Mesothelial cell of epicardium (in vitro differentiated cells): Measurements from ENCODE around the gene DGKI. TPM values are rescaled to one million over a fixed set of nuclear protein-coding genes. Genes with fewer than 3 reads are reported as not detected.

ENCODE experiments used
- DNase-seq, 2 experiments: peaks; one replicate each; pipeline ENCODE4 v3.0.0; 2021; ENCODE audit warnings: low spot score in 2 of 2; ENCODE audit not compliant: unreplicated experiment in 2 of 2
- H3K27ac Mint-ChIP-seq: 2 replicates; pipeline ENCODE4 v1.8.0; 2021; ENCODE audit warnings: mixed read lengths
- H3K27me3 Mint-ChIP-seq: 2 replicates; pipeline ENCODE4 v1.8.0; 2021; ENCODE audit warnings: low read depth, mixed read lengths
- H3K36me3 Mint-ChIP-seq: 2 replicates; pipeline ENCODE4 v1.8.0; 2021; ENCODE audit warnings: mixed read lengths
- H3K4me1 Mint-ChIP-seq: 2 replicates; pipeline ENCODE4 v1.8.0; 2021; ENCODE audit warnings: mixed read lengths
- H3K4me3 Mint-ChIP-seq: 2 replicates; pipeline ENCODE4 v1.8.0; 2021; ENCODE audit warnings: mild to moderate bottlenecking, moderate library complexity, mixed read lengths
- H3K9me3 Mint-ChIP-seq: 2 replicates; pipeline ENCODE4 v1.8.0; 2021; ENCODE audit warnings: mixed read lengths
- CTCF ChIP-seq: fragments of 200-600 bp; sonication (generic); IDR thresholded peaks from one replicate; pipeline ENCODE4 v1.5.0; 2021; ENCODE audit warnings: antibody characterized with exemption; ENCODE audit not compliant: unreplicated experiment
- total RNA-seq: library from RNA; stranded (reverse); gene quantifications from 3 replicates; pipeline ENCODE4 v1.2.1, GENCODE V29; 2021

DGKI gene
- total RNA-seq, 1 donor from 2014 or later, result 2.0 TPM

GRCh38 chr7:137743021-137743420 lies 103.8 kb downstream of the DGKI start:
- Mint-ChIP-seq H3K36me3 (peaks cover 7% of the 10 kb centered on the region), H3K4me1 (no peaks in the 10 kb centered on the region), H3K27ac (no peak overlapping the region), H3K27me3 (peaks cover 19% of the 10 kb centered on the region), H3K9me3 (peaks cover 25% of the 10 kb centered on the region), H3K4me3 (no peak overlapping the region)
- no peak for TF ChIP-seq CTCF
- no peak for DNase-seq

GRCh38 chr7:137742051-137742450 lies 104.7 kb downstream of the DGKI start:
- peaks cover 7% of the 10 kb centered on the region for H3K36me3 Mint-ChIP-seq
- H3K27me3 Mint-ChIP-seq, result peaks cover 20% of the 10 kb centered on the region
- H3K9me3 Mint-ChIP-seq, result peaks cover 25% of the 10 kb centered on the region
- no peaks in the 10 kb centered on the region for H3K4me1 Mint-ChIP-seq
- no peak for DNase-seq
- no peak overlapping the region for H3K4me3 Mint-ChIP-seq
- no peak for TF ChIP-seq CTCF
- H3K27ac Mint-ChIP-seq, result no peak overlapping the region

- peaks cover 25% of the 10 kb centered on the region for H3K9me3 Mint-ChIP-seq
- no peak for DNase-seq
- no peak overlapping the region for H3K27ac Mint-ChIP-seq
- TF ChIP-seq CTCF, result no peak
- H3K4me1 Mint-ChIP-seq, result no peaks in the 10 kb centered on the region
- H3K27me3 Mint-ChIP-seq, result peaks cover 20% of the 10 kb centered on the region
- no peak overlapping the region for H3K4me3 Mint-ChIP-seq
- H3K36me3 Mint-ChIP-seq, result peaks cover 7% of the 10 kb centered on the region
Measured at GRCh38 chr7:137741443-137741842, 105.3 kb downstream of the DGKI start.

- peaks cover 5% of the 10 kb centered on the region for H3K9me3 Mint-ChIP-seq
- no peak for DNase-seq
- TF ChIP-seq CTCF, result no peak
- no peaks in the 10 kb centered on the region for H3K4me1 Mint-ChIP-seq
- no peak overlapping the region for H3K27ac Mint-ChIP-seq
- no peak overlapping the region for H3K4me3 Mint-ChIP-seq
- no peaks in the 10 kb centered on the region for H3K36me3 Mint-ChIP-seq
- peaks cover 18% of the 10 kb centered on the region for H3K27me3 Mint-ChIP-seq
Measured at GRCh38 chr7:137734221-137734620, 112.6 kb downstream of the DGKI start.

- no peak for TF ChIP-seq CTCF
- DNase-seq, result no peak
- Mint-ChIP-seq H3K36me3 (no peaks in the 10 kb centered on the region), H3K9me3 (peaks cover 5% of the 10 kb centered on the region), H3K4me3 (no peak overlapping the region), H3K27me3 (peaks cover 8% of the 10 kb centered on the region), H3K27ac (no peak overlapping the region), H3K4me1 (no peaks in the 10 kb centered on the region)
Measured at GRCh38 chr7:137732168-137732567, 114.6 kb downstream of the DGKI start.

GRCh38 chr7:137731436-137731835 lies 115.3 kb downstream of the DGKI start:
- Mint-ChIP-seq H3K9me3 (peaks cover 5% of the 10 kb centered on the region), H3K4me3 (no peak overlapping the region), H3K27ac (no peak overlapping the region), H3K27me3 (peaks cover 10% of the 10 kb centered on the region), H3K36me3 (no peaks in the 10 kb centered on the region), H3K4me1 (no peaks in the 10 kb centered on the region)
- no peak for DNase-seq
- no peak for TF ChIP-seq CTCF
